Left lung (tissue), 10 donors: ENCODE data around the gene NR2E1. TPM values are rescaled to one million over a fixed set of nuclear protein-coding genes. Genes with fewer than 3 reads are reported as not detected.

Experiments
- ATAC-seq: fragments of 200-7000 bp; cut with Tn5 transposase; one replicate; pipeline ENCODE4 v1.9.1; 2020; ENCODE audit warnings: moderate library complexity
- DNase-seq, 4 donors: peaks; one replicate each; pipeline ENCODE4 v3.0.0-alpha.2; 2013 to 2020
- H3K27ac ChIP-seq, 2 donors: fragments of 200-600 bp; sonication (generic) in 1 of 2; one replicate each; pipeline versions ENCODE4 v1.5.0 to v1.8.0; 2020 to 2021
- H3K27me3 ChIP-seq, 2 donors: fragments of 200-600 bp; sonication (generic) in 1 of 2; one replicate each; pipeline versions ENCODE4 v1.5.0 to v1.8.0; 2020 to 2021
- H3K36me3 ChIP-seq, 2 donors: fragments of 200-600 bp; sonication (generic) in 1 of 2; one replicate each; pipeline versions ENCODE4 v1.5.0 to v1.8.0; 2020 to 2021
- H3K4me1 ChIP-seq, 2 donors: fragments of 200-600 bp; one replicate each; pipeline ENCODE4 v1.8.0; 2021
- H3K4me3 ChIP-seq, 2 donors: fragments of 200-600 bp; sonication (generic) in 1 of 2; one replicate each; pipeline versions ENCODE4 v1.5.0 to v1.8.0; 2020 to 2021; ENCODE audit warnings: mild to moderate bottlenecking in 1 of 2
- H3K9me3 ChIP-seq, 2 donors: fragments of 200-600 bp; sonication (generic) in 1 of 2; one replicate each; pipeline versions ENCODE4 v1.5.0 to v1.8.0; 2020 to 2021
- intact Hi-C, 2 donors: fragments of 100-400 bp; cut with DNase I; formaldehyde crosslinking; loops; one replicate each; pipeline versions ENCODE4 v1.11.2 to v1.14.2; 2022
- polyA plus RNA-seq, 6 donors: library from polyadenylated mRNA; unstranded; fragments of 120-200 nt; gene quantifications; one replicate each; pipeline ENCODE4 v1.2.1, GENCODE V29; 2013; ENCODE audit not compliant: insufficient read length in 6 of 6
- total RNA-seq, 2 donors: library from RNA; stranded (reverse); fragmentation: NEBNext Ultra II Directional; extraction: Animal tissue kit (Norgen Biotek cat#: 25700); gene quantifications; one replicate each; pipeline ENCODE4 v1.2.1, GENCODE V29; 2021
- TF ChIP-seq, protein P1 (sequence below), 2 donors: fragments of 200-600 bp; sonication (generic) in 1 of 2; IDR thresholded peaks; one replicate each; pipeline versions ENCODE4 v1.5.0 to v1.8.0; 2021; ENCODE audit warnings: antibody characterized with exemption in 2 of 2
- donor health status: DM: no; HTN: yes; CAD: no.
- donor health status: DM: no; HTN: no; CAD: no.

Gene NR2E1
- total and polyA plus RNA-seq, 8 donors: 0.06 to 0.07 TPM; not detected in 6

DNA sequence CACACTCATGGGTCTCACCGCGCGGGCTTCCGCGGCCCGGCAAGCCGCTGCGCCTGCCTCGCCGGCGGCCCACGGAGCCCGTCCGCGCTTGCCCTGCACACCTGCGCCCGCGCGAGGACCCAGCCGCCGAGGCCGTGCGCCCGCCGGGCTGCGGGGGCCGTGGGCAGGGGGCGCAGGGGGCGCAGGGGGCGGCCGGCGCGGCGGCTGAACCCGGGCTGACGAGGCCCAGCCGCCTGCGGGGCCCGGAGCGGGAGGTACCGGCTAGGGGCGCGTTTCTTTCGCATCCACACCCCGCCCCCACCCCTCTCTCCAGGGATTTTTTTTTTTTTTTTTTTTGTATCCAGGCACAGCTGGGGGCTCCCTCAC, 47.5 kb upstream of the NR2E1 start:
- DNase-seq (no peak), ATAC-seq (no peak)
- Histone ChIP-seq H3K4me3 (peak overlapping the region; percentile 51 to 65), H3K36me3 (no peaks in the 10 kb centered on the region), H3K27me3 (peaks cover 51 to 100% of the 10 kb centered on the region in 2 donors), H3K9me3 (no peaks in the 10 kb centered on the region), H3K4me1 (peaks cover 21 to 55% of the 10 kb centered on the region in 2 donors), H3K27ac (no peak overlapping the region)
- TF ChIP-seq, protein P1, sequence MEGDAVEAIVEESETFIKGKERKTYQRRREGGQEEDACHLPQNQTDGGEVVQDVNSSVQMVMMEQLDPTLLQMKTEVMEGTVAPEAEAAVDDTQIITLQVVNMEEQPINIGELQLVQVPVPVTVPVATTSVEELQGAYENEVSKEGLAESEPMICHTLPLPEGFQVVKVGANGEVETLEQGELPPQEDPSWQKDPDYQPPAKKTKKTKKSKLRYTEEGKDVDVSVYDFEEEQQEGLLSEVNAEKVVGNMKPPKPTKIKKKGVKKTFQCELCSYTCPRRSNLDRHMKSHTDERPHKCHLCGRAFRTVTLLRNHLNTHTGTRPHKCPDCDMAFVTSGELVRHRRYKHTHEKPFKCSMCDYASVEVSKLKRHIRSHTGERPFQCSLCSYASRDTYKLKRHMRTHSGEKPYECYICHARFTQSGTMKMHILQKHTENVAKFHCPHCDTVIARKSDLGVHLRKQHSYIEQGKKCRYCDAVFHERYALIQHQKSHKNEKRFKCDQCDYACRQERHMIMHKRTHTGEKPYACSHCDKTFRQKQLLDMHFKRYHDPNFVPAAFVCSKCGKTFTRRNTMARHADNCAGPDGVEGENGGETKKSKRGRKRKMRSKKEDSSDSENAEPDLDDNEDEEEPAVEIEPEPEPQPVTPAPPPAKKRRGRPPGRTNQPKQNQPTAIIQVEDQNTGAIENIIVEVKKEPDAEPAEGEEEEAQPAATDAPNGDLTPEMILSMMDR (IDR thresholded peaks at IDR 0.05): no peak
- intact Hi-C loops: loop anchor here in 1 of 2 donors (10.0 kb wide), 1 partner anchor 406 kb away; no protein-coding TSS in a partner anchor

DNA sequence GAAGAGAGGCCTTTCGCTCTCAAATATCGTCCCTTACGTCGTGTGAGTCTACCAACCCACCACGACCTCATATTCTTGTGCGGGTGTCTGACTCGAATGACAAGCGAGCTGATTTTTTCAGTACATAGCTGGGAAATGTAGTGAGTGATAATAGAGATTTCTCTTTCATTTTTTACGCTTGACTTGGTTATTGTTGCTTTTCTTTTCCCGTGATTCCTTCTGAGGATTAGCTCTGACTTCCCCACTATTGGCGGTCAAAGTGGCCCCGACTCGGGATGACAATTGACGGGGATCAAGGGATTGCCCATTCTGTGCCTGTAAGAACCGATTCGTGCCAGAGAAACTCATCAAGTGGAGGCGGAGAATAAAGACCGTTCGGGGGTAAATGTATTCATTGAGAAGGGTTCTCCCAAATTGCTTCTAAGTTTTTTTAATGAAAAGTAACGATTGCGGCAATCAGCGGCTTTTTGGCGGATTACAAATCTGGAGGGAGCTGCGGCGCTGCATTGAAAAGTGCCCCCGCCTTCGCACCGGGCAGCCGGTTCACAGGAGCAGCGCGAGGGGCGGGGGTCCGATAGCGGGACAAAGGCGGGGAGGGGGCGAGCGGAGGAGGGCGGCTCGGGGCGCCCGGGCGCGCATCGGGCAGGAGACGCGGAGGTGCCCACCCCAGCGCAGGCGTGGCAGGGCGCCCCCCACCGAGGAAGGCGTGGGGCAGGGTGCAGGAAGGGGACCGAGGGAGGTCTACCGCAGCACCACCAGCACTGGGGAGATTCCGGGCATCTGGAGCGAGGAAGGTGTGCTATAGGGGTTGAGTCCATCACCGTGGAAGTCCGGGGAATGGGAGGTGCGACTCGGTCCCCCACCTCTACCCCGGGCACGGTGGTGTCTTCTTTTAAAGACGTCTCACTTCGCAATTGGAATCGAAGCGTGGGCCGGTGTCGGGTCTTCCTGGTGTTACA, 46.7 kb upstream of the NR2E1 start:
- no peak for DNase-seq
- Histone ChIP-seq H3K4me1 (peaks cover 21 to 48% of the 10 kb centered on the region in 2 donors), H3K36me3 (no peaks in the 10 kb centered on the region), H3K27ac (no peak overlapping the region), H3K4me3 (peak overlapping the region; percentile 15 to 65), H3K27me3 (peaks cover 51 to 100% of the 10 kb centered on the region in 2 donors), H3K9me3 (no peaks in the 10 kb centered on the region)
- ATAC-seq: no peak
- TF ChIP-seq, protein P1 (IDR thresholded peaks at IDR 0.05): no peak
- intact Hi-C loops: loop anchor here in 1 of 2 donors (10.0 kb wide), 1 partner anchor 406 kb away; no protein-coding TSS in a partner anchor

DNA sequence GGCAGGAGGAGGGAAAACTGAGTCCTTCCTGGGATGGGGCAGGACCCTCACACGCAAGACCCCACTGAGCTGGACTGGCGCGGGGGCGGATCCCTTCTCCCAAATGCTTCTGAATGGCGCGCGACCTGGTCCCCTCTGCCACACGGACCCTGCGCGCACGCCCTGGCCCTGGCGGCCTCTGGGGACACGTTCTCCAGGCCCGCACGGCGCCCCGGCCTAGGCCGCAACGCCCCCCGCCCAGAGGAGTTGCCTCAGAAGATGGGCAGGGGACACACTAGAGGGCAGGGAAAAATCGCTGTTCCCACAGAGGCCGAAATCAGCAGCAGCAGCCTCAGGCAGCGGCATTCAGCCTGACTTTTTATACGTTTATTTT, 46.1 kb upstream of the NR2E1 start:
- ATAC-seq (no peak), DNase-seq (no peak)
- TF ChIP-seq, protein P1 (IDR thresholded peaks at IDR 0.05): no peak
- H3K27ac ChIP-seq: no peak overlapping the region
- intact Hi-C loops: loop anchor here in 1 of 2 donors (10.0 kb wide), 1 partner anchor 405 kb away; no protein-coding TSS in a partner anchor
- peaks cover 54 to 100% of the 10 kb centered on the region in 2 donors for H3K27me3 ChIP-seq
- peaks cover 21 to 42% of the 10 kb centered on the region in 2 donors for H3K4me1 ChIP-seq
- H3K9me3 ChIP-seq: no peaks in the 10 kb centered on the region
- no peaks in the 10 kb centered on the region for H3K36me3 ChIP-seq
- no peak overlapping the region for H3K4me3 ChIP-seq

DNA sequence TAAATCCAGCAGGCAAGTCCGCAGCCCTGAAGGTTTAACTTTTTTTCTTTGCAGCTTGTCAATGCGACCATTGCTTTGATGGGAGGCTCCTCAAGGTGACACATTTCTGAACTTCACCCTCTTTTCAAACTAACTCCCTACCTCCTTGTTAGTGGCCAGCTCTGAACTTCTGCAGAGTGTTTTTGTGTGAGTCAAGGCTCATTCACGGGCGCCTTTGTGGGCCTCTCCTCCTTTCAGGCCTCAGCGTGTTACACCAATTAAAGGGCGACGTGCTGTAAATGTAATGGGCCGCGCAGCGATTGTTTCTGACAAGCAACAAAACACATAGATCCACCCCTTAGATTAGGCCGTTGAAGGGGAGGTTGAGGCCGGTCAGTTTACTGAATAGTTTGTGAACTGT, 45.5 kb upstream of the NR2E1 start:
- no peaks in the 10 kb centered on the region for H3K9me3 ChIP-seq
- peaks cover 56 to 100% of the 10 kb centered on the region in 2 donors for H3K27me3 ChIP-seq
- no peak for DNase-seq
- no peak overlapping the region for H3K27ac ChIP-seq
- H3K4me3 ChIP-seq: no peak overlapping the region
- intact Hi-C loops: no loop called here
- ATAC-seq: no peak
- H3K36me3 ChIP-seq: no peaks in the 10 kb centered on the region
- TF ChIP-seq, protein P1 (IDR thresholded peaks at IDR 0.05): no peak
- H3K4me1 ChIP-seq: peaks cover 17 to 36% of the 10 kb centered on the region in 2 donors

DNA sequence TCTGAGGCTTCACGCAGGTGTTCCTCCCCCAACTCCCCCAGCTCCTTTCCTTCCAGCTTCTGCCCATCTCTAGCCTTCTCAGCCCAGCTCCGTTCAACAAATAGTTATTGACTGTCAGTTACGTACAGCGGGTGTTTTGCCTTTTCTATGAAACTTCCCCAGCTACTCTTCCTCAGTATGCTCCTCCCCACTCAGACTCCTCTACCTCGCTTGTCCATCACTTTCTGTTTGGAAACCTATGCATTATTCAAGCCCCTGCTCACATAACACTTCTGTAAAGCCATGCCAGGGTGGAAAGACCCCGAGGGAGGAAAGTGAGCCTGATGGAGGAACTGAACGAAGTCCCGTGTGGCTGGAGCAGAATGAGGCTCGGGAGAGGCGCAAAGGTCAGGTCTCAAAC, 44.2 kb upstream of the NR2E1 start:
- Histone ChIP-seq H3K4me1 (peaks cover 13 to 30% of the 10 kb centered on the region in 2 donors), H3K27me3 (peaks cover 55 to 100% of the 10 kb centered on the region in 2 donors), H3K36me3 (no peaks in the 10 kb centered on the region), H3K27ac (no peak overlapping the region), H3K9me3 (no peaks in the 10 kb centered on the region), H3K4me3 (no peak overlapping the region)
- DNase-seq (no peak), ATAC-seq (no peak)
- TF ChIP-seq, protein P1 (IDR thresholded peaks at IDR 0.05): no peak
- intact Hi-C loops: no loop called here
